ENCODE measurements around the gene TCEANC. TPM values are rescaled to one million over a fixed set of nuclear protein-coding genes. Genes with fewer than 3 reads are reported as not detected.

The TCEANC gene
- total RNA-seq, result 1.8 and 1.9 TPM in 2 replicates

GRCh38 chrX:13652850-13653693, at the start of gene TCEANC:
Gene TCEANC, plus strand, starts transcription at chrX:13653141. Its CDS starts 9,368 bp downstream, at chrX:13662509.

GRCh38 chrX:13688958-13689740, 36.2 kb downstream of the TCEANC start, which contains the start of gene RAB9A:
Gene RAB9A, plus strand, starts transcription at chrX:13689128. Its CDS starts 19,619 bp downstream, at chrX:13708747.

Other genes starting within 250 kb of the TCEANC start
- gene EGFL6, start 83.5 kb upstream of the TCEANC start, total RNA-seq, result not detected in 2 replicates
- gene RAB9A, start 36.0 kb downstream of the TCEANC start, total RNA-seq, result 23.6 and 26.5 TPM in 2 replicates
- gene TRAPPC2, start 81.5 kb downstream of the TCEANC start, total RNA-seq, result 5.0 and 6.1 TPM in 2 replicates
- gene OFD1, start 81.6 kb downstream of the TCEANC start, total RNA-seq, result 4.6 and 4.9 TPM in 2 replicates
- gene GPM6B, start 164.0 kb downstream of the TCEANC start, total RNA-seq, result 14.8 and 23.0 TPM in 2 replicates

Data from cardiac ventricle fibroblast (primary cell).